ENCODE results near the gene LOC128125822.

The LOC128125822 gene

DNA sequence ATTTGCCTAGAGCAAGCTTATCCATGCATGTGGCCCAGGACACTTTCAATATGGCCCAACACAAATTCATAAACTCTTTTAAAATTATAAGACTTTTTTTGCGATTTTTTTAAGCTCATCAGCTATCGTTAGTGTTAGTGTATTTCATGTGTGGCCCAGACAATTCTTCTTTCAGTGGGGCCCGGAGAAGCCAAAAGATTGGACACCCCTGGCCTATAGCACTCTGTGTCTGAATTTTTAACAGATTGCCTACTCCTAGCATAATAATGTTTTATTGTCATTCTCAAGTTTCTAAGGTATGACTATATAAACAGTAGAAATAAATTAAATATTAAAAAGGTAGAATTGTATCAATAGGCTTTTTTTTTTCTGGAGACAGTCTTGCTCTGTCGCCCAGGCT lies 48.6 kb upstream of the LOC128125822 start:
- Histone ChIP-seq H3K4me1 (ENCODE audit: control insufficient read depth, insufficient read depth, low read length) (peaks cover 10% of the 10 kb centered on the region), H3K56ac (ENCODE audit: extremely low read depth, insufficient read depth, low read length) (no peak overlapping the region), H3K23ac (ENCODE audit: low read depth, low read length) (no peak overlapping the region), H2BK15ac (ENCODE audit: low read depth, low read length) (no peak overlapping the region), H2AK9ac (replicated peaks; ENCODE audit: low read depth, low read length, poor library complexity) (no peak overlapping the region), H3K18ac (ENCODE audit: low read depth, low read length) (no peak overlapping the region), H4K20me1 (ENCODE audit: insufficient read depth, low read length) (0 out of 2 replicates have a peak, but pooled peaks cover 3% of the 10 kb centered on the region), H2BK5ac (ENCODE audit: low read depth, low read length, poor library complexity, severe bottlenecking) (no peak overlapping the region), H2BK120ac (ENCODE audit: low read depth, low read length) (no peak overlapping the region), H3K9me1 (ENCODE audit: insufficient read depth, low read length) (peaks cover 2% of the 10 kb centered on the region; the same call in 1 of the 2 replicates), H4K8ac (ENCODE audit: low read depth in 2 of 2, low read length in 2 of 2) (no peak overlapping the region), H3K9ac (ENCODE audit: low read depth, low read length) (no peak overlapping the region), H3K27me3 (ENCODE audit: control insufficient read depth, insufficient read depth, low read length) (no peaks in the 10 kb centered on the region), H3K4me3 (ENCODE audit: insufficient read depth, low read depth, low read length) (no peak overlapping the region), H4K91ac (ENCODE audit: insufficient read depth, low read depth, low read length) (no peak overlapping the region), H3K4me2 (ENCODE audit: low read depth, low read length) (no peak overlapping the region), H3K36me3 (ENCODE audit: control insufficient read depth, insufficient read depth, low read length) (no peaks in the 10 kb centered on the region), H3K27ac (ENCODE audit: insufficient read depth, low read length) (no peak overlapping the region), H2AFZ (replicated peaks; ENCODE audit: low read length, poor library complexity) (no peak overlapping the region), H4K5ac (ENCODE audit: low read depth, low read length) (no peak overlapping the region), H3K14ac (replicated peaks; ENCODE audit: low read depth, low read length) (no peak overlapping the region), H2BK20ac (ENCODE audit: low read depth, low read length) (no peak overlapping the region), H3K4ac (ENCODE audit: low read depth, low read length) (no peak overlapping the region), H3K79me1 (ENCODE audit: low read depth in 1 of 2, low read length in 2 of 2) (no peaks in the 10 kb centered on the region), H3K9me3 (ENCODE audit: control insufficient read depth, insufficient read depth, low read length) (no peaks in the 10 kb centered on the region), H2AK5ac (ENCODE audit: low read depth, low read length) (no peak overlapping the region)
- no CpG with 5 or more reads among the region's 4 CpGs for WGBS, 2 experiments (ENCODE audit: extremely low coverage in 2 of 2, insufficient read length in 1 of 2)
- TF ChIP-seq, protein P1, sequence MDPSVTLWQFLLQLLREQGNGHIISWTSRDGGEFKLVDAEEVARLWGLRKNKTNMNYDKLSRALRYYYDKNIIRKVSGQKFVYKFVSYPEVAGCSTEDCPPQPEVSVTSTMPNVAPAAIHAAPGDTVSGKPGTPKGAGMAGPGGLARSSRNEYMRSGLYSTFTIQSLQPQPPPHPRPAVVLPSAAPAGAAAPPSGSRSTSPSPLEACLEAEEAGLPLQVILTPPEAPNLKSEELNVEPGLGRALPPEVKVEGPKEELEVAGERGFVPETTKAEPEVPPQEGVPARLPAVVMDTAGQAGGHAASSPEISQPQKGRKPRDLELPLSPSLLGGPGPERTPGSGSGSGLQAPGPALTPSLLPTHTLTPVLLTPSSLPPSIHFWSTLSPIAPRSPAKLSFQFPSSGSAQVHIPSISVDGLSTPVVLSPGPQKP (IDR thresholded peaks at IDR 0.05; ENCODE audit: borderline replicate concordance, low read depth, low read length): no peak
- TF ChIP-seq MAZ (IDR thresholded peaks at IDR 0.05; ENCODE audit: borderline replicate concordance, low read depth, low read length): no peak
- no peak for TF ChIP-seq RFX5 (IDR thresholded peaks at IDR 0.05; ENCODE audit: low read depth, low read length)
- TF ChIP-seq, protein P2, sequence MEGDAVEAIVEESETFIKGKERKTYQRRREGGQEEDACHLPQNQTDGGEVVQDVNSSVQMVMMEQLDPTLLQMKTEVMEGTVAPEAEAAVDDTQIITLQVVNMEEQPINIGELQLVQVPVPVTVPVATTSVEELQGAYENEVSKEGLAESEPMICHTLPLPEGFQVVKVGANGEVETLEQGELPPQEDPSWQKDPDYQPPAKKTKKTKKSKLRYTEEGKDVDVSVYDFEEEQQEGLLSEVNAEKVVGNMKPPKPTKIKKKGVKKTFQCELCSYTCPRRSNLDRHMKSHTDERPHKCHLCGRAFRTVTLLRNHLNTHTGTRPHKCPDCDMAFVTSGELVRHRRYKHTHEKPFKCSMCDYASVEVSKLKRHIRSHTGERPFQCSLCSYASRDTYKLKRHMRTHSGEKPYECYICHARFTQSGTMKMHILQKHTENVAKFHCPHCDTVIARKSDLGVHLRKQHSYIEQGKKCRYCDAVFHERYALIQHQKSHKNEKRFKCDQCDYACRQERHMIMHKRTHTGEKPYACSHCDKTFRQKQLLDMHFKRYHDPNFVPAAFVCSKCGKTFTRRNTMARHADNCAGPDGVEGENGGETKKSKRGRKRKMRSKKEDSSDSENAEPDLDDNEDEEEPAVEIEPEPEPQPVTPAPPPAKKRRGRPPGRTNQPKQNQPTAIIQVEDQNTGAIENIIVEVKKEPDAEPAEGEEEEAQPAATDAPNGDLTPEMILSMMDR (conservative IDR thresholded peaks at IDR 0.05; ENCODE audit: low read depth, low read length): no peak
- no peak for TF ChIP-seq SMC3 (IDR thresholded peaks at IDR 0.05; ENCODE audit: low read depth, low read length)
- ChIA-PET CTCF (no interaction called here), POLR2A (ENCODE audit: unreplicated experiment) (no interaction called here)
- no peak for ATAC-seq (ENCODE audit: low read depth)
- dilution Hi-C loops (cut with HindIII; ENCODE audit: low sequenced_read_pairs, unreplicated experiment): no loop called here
- intact Hi-C loops (cut with micrococcal nuclease): no loop called here
- DNase-seq: no peak
- in situ Hi-C loops (cut with MboI; ENCODE audit: low sequenced_read_pairs): no loop called here
- BruUV-seq (replicated peaks): no TSS peak

Data from IMR-90 (cell line).